Activated CD8-positive, alpha-beta memory T cell treated with anti-CD3 and anti-CD28 coated beads for 4 hours (primary cell): ENCODE measurements around the gene FGFR2.
"Not testable (repeated sequence)": the region's sequence is repeated elsewhere in the genome, so short reads cannot be mapped to it uniquely, and the experiment has no call there.

Source experiments
- DNase-seq, 2 donors: peaks; one replicate each; pipeline ENCODE4 v3.0.0-alpha.2; 2020; ENCODE audit warnings: low read depth in 2 of 2

The FGFR2 gene

GRCh38 chr10:121524157-121524817, 74.0 kb downstream of the FGFR2 start:
- DNase-seq: no peak

- no peak for DNase-seq
Observed at GRCh38 chr10:121522831-121523230, 75.4 kb downstream of the FGFR2 start.

- DNase-seq: no peak
Observed at GRCh38 chr10:121521794-121522556, 76.3 kb downstream of the FGFR2 start.

GRCh38 chr10:121520526-121520925, 77.7 kb downstream of the FGFR2 start:
- DNase-seq: not testable (repeated sequence)

- DNase-seq: no peak
Observed at GRCh38 chr10:121519901-121520493, 78.2 kb downstream of the FGFR2 start.

GRCh38 chr10:121519411-121519810, 78.8 kb downstream of the FGFR2 start:
- DNase-seq: no peak

- DNase-seq: no peak
Observed at GRCh38 chr10:121518333-121518732, 79.9 kb downstream of the FGFR2 start.

GRCh38 chr10:121516093-121516865, 82.0 kb downstream of the FGFR2 start:
- no peak for DNase-seq

GRCh38 chr10:121514141-121514865, 83.9 kb downstream of the FGFR2 start:
- no peak for DNase-seq

- no peak for DNase-seq
Observed at GRCh38 chr10:121511943-121512342, 86.3 kb downstream of the FGFR2 start.

GRCh38 chr10:121511460-121511859, 86.8 kb downstream of the FGFR2 start:
- no peak for DNase-seq

- DNase-seq: no peak
Observed at GRCh38 chr10:121510201-121510771, 88.0 kb downstream of the FGFR2 start.

- DNase-seq: no peak
Observed at GRCh38 chr10:121509796-121510195, 88.4 kb downstream of the FGFR2 start.

GRCh38 chr10:121509112-121509511, 89.1 kb downstream of the FGFR2 start:
- no peak for DNase-seq

GRCh38 chr10:121503587-121504051, 94.6 kb downstream of the FGFR2 start:
- DNase-seq: no peak

- no peak for DNase-seq
Observed at GRCh38 chr10:121501796-121502195, 96.4 kb downstream of the FGFR2 start.

GRCh38 chr10:121500701-121501332, 97.4 kb downstream of the FGFR2 start:
- no peak for DNase-seq

- no peak for DNase-seq
Observed at GRCh38 chr10:121497513-121498470, 100.5 kb downstream of the FGFR2 start.

GRCh38 chr10:121495719-121496118, 102.5 kb downstream of the FGFR2 start:
- DNase-seq: no peak
